ENCODE results near the gene ZNF622.

ZNF622 gene

GRCh38 chr5:16430349-16431089 lies 35.1 kb downstream of the ZNF622 start:
- DNase-seq (ENCODE audit: low read depth): no peak

GRCh38 chr5:16428359-16428758 lies 37.2 kb downstream of the ZNF622 start:
- DNase-seq (ENCODE audit: low read depth): no peak

GRCh38 chr5:16427587-16427986 lies 38.0 kb downstream of the ZNF622 start:
- no peak for DNase-seq (ENCODE audit: low read depth)

- no peak for DNase-seq (ENCODE audit: low read depth)
Measured at GRCh38 chr5:16418471-16418922, 47.1 kb downstream of the ZNF622 start.

GRCh38 chr5:16417398-16418074 lies 48.1 kb downstream of the ZNF622 start:
- DNase-seq (ENCODE audit: low read depth): no peak

- DNase-seq (ENCODE audit: low read depth): no peak
Measured at GRCh38 chr5:16414861-16415260, 50.7 kb downstream of the ZNF622 start.

- no peak for DNase-seq (ENCODE audit: low read depth)
Measured at GRCh38 chr5:16413166-16413860, 52.3 kb downstream of the ZNF622 start.

GRCh38 chr5:16412556-16412955 lies 53.0 kb downstream of the ZNF622 start:
- no peak for DNase-seq (ENCODE audit: low read depth)

- DNase-seq (ENCODE audit: low read depth): no peak
Measured at GRCh38 chr5:16411741-16412455, 53.7 kb downstream of the ZNF622 start.

GRCh38 chr5:16411235-16411634 lies 54.4 kb downstream of the ZNF622 start:
- DNase-seq (ENCODE audit: low read depth): no peak

GRCh38 chr5:16410338-16410737 lies 55.3 kb downstream of the ZNF622 start:
- DNase-seq (ENCODE audit: low read depth): no peak

GRCh38 chr5:16406630-16407029 lies 59.0 kb downstream of the ZNF622 start:
- DNase-seq (ENCODE audit: low read depth): no peak

GRCh38 chr5:16406023-16406422 lies 59.6 kb downstream of the ZNF622 start:
- DNase-seq (ENCODE audit: low read depth): no peak

Measured in activated gamma-delta T cell treated with anti-CD3 and anti-CD28 coated beads, Interleukin-2, amount 50 U/mL, for 16 hours (primary cell).